NCI-H510A (cell line): ENCODE data around the gene NOTCH1.
"Not testable (repeated sequence)": the region's sequence is repeated elsewhere in the genome, so short reads cannot be mapped to it uniquely, and the experiment has no call there.

Experiments used
- DNase-seq: peaks from one replicate; lab custom pipeline; 2025; lab: John Stamatoyannopoulos, UW

Gene NOTCH1

GRCh38 chr9:136564379-136564988 is 18.6 kb upstream of the NOTCH1 start:
- no peak for DNase-seq

- DNase-seq = no peak
Observed at GRCh38 chr9:136563646-136564325, 17.9 kb upstream of the NOTCH1 start.

GRCh38 chr9:136562746-136563495 is 17.1 kb upstream of the NOTCH1 start:
- DNase-seq = no peak

- no peak for DNase-seq
Observed at GRCh38 chr9:136561779-136562178, 15.9 kb upstream of the NOTCH1 start.

GRCh38 chr9:136560586-136560985 is 14.7 kb upstream of the NOTCH1 start:
- no peak for DNase-seq

GRCh38 chr9:136559371-136559770 is 13.5 kb upstream of the NOTCH1 start:
- not testable (repeated sequence) for DNase-seq

- DNase-seq = not testable (repeated sequence)
Observed at GRCh38 chr9:136558846-136559245, 13.0 kb upstream of the NOTCH1 start.

GRCh38 chr9:136558373-136558772 is 12.5 kb upstream of the NOTCH1 start:
- DNase-seq = no peak

GRCh38 chr9:136557036-136557435 is 11.2 kb upstream of the NOTCH1 start:
- DNase-seq = no peak

- DNase-seq = no peak
Observed at GRCh38 chr9:136556166-136556565, 10.3 kb upstream of the NOTCH1 start.

GRCh38 chr9:136554870-136555269 is 9.0 kb upstream of the NOTCH1 start:
- no peak for DNase-seq

- no peak for DNase-seq
Observed at GRCh38 chr9:136553581-136553980, 7.7 kb upstream of the NOTCH1 start.

GRCh38 chr9:136552117-136552703 is 6.4 kb upstream of the NOTCH1 start:
- DNase-seq = no peak

GRCh38 chr9:136551401-136552116 is 5.7 kb upstream of the NOTCH1 start:
- no peak for DNase-seq

- DNase-seq = no peak
Observed at GRCh38 chr9:136550439-136551289, 4.8 kb upstream of the NOTCH1 start.

- no peak for DNase-seq
Observed at GRCh38 chr9:136549010-136549980, 3.4 kb upstream of the NOTCH1 start.

- DNase-seq = no peak
Observed at GRCh38 chr9:136547508-136548215, 1.8 kb upstream of the NOTCH1 start.

GRCh38 chr9:136546697-136547501 is 1.1 kb upstream of the NOTCH1 start:
- no peak for DNase-seq

- DNase-seq = no peak
Observed at GRCh38 chr9:136545692-136545964, 220 bp downstream of the NOTCH1 start.
